GM12878 (cell line): ENCODE measurements around the gene IGFBP2. TPM values are rescaled to one million over a fixed set of nuclear protein-coding genes. Genes with fewer than 3 reads are reported as not detected.

Source experiments
- ATAC-seq: fragments of 200-7000 bp; cut with Tn5 transposase; 3 replicates; pipeline ENCODE4 v1.9.1; 2020; ENCODE audit warnings: mild to moderate bottlenecking, moderate library complexity
- BruUV-seq: library from RNA; stranded (reverse); fragments of 400-500 nt; replicated peaks from 2 replicates; lab custom pipeline; 2021; lab: Mats Ljungman, UMichigan
- CTCF ChIA-PET: fragments of 300-600 bp; sonication (Branson Sonifier 250); formaldehyde crosslinking; extraction: SDS; loops from one replicate; lab custom pipeline; 2021; ENCODE audit warnings: inconsistent platforms; lab: Yijun Ruan, JAX
- POLR2A ChIA-PET: fragments of 350-600 bp; formaldehyde crosslinking; extraction: SDS; loops from one replicate; lab custom pipeline; 2021; ENCODE audit warnings: inconsistent platforms; lab: Charles Lee
- RAD21 ChIA-PET: fragments of 300-600 bp; sonication (Branson Sonifier 250); formaldehyde crosslinking; loops from one replicate; lab custom pipeline; 2023; ENCODE audit warnings: antibody characterized with exemption; ENCODE audit not compliant: unreplicated experiment; lab: Charles Lee
- SMC1A ChIA-PET: fragments of 300-600 bp; sonication (Branson Sonifier 250); formaldehyde crosslinking; loops from one replicate; lab custom pipeline; 2023; ENCODE audit not compliant: unreplicated experiment, uncharacterized antibody; lab: Charles Lee
- DNase-seq: peaks from one replicate; pipeline ENCODE4 v3.0.0-alpha.2; 2011; ENCODE audit warnings: low read depth, low spot score
- FAIRE-seq: peaks from 3 replicates; lab custom pipeline; 2011; peaks lifted over from hg19 to GRCh38; lab: Jason Lieb, UNC
- H2AFZ ChIP-seq: 2 replicates; pipeline ENCODE4 v1.6.0; 2011; ENCODE audit warnings: low read depth, low read length, control low read depth; ENCODE audit not compliant: control insufficient read depth
- H3K27ac ChIP-seq: 2 replicates; pipeline ENCODE4 v1.5.1; 2011; ENCODE audit warnings: control low read depth; ENCODE audit not compliant: control insufficient read depth, insufficient read depth
- H3K27me3 ChIP-seq, 2 experiments: replicated peaks in 1 of 2; 2 replicates each; pipeline versions ENCODE4 v1.6.0 to v1.6.1; 2011; ENCODE audit warnings: low read length in 1 of 2; ENCODE audit not compliant: control insufficient read depth in 2 of 2, insufficient read depth in 2 of 2
- H3K36me3 ChIP-seq, 2 experiments: 2 replicates each; pipeline ENCODE4 v1.5.1; 2011; ENCODE audit warnings: low read length in 1 of 2; ENCODE audit not compliant: control insufficient read depth in 2 of 2, insufficient read depth in 2 of 2
- H3K4me1 ChIP-seq: 2 replicates; pipeline ENCODE4 v1.6.1; 2011; ENCODE audit warnings: mild to moderate bottlenecking, low read length, moderate library complexity, mixed read lengths; ENCODE audit not compliant: control insufficient read depth, insufficient read depth
- H3K4me2 ChIP-seq: 2 replicates; pipeline ENCODE4 v1.6.0; 2011; ENCODE audit warnings: control low read depth; ENCODE audit not compliant: control insufficient read depth, insufficient read depth
- H3K4me3 ChIP-seq: fragments of 200-600 bp; sonication (generic); 2 replicates; pipeline ENCODE4 v1.5.1; 2016
- H3K79me2 ChIP-seq: 2 replicates; pipeline ENCODE4 v1.6.0; 2011; ENCODE audit warnings: low read length; ENCODE audit not compliant: control insufficient read depth, insufficient read depth
- H3K9ac ChIP-seq: 2 replicates; pipeline ENCODE4 v1.8.0; 2011; ENCODE audit warnings: low read length, control low read depth, mixed read lengths; ENCODE audit not compliant: control insufficient read depth, insufficient read depth
- H3K9me3 ChIP-seq: replicated peaks from 3 replicates; pipeline ENCODE4 v1.5.1; 2011; ENCODE audit warnings: mild to moderate bottlenecking, low read length; ENCODE audit not compliant: control insufficient read depth, insufficient read depth
- H4K20me1 ChIP-seq: 2 replicates; pipeline ENCODE4 v1.6.0; 2011; ENCODE audit not compliant: control insufficient read depth, insufficient read depth
- CBFB ChIP-seq: IDR thresholded peaks from 2 replicates; pipeline ENCODE4 v1.6.1; 2016; ENCODE audit warnings: antibody characterized with exemption, low read depth
- EED ChIP-seq: sonication (generic); IDR thresholded peaks from 2 replicates; pipeline ENCODE4 v1.6.1; 2016; ENCODE audit warnings: antibody characterized with exemption, low read depth
- EP300 ChIP-seq, 2 experiments: fragments of 150-350 bp in 1 of 2; IDR thresholded peaks; 2 replicates each; pipeline ENCODE4 v1.6.1; 2011 to 2012; ENCODE audit warnings: low read depth in 2 of 2, low read length in 2 of 2, borderline replicate concordance in 1 of 2, improper control_type of control experiment in 1 of 2, inconsistent platforms in 1 of 2; ENCODE audit not compliant: control insufficient read depth in 1 of 2
- KAT2A ChIP-seq: conservative IDR thresholded peaks from 2 replicates; pipeline ENCODE4 v1.6.1; 2011; ENCODE audit warnings: low read depth, low read length; ENCODE audit not compliant: control insufficient read depth
- KDM1A ChIP-seq: fragments of 200-600 bp; sonication (generic); IDR thresholded peaks from 2 replicates; pipeline ENCODE4 v1.6.1; 2016; ENCODE audit warnings: borderline replicate concordance
- MTA3 ChIP-seq: IDR thresholded peaks from 2 replicates; pipeline ENCODE4 v1.6.1; 2012; ENCODE audit warnings: low read length, inconsistent platforms, borderline replicate concordance
- NFIC ChIP-seq: IDR thresholded peaks from 2 replicates; pipeline ENCODE4 v1.6.1; 2012; ENCODE audit warnings: low read depth, mild to moderate bottlenecking, inconsistent platforms, low read length, moderate library complexity
- NFYB ChIP-seq: IDR thresholded peaks from 2 replicates; pipeline ENCODE4 v1.6.1; 2011; ENCODE audit warnings: low read depth, mild to moderate bottlenecking, low read length, improper control_type of control experiment, moderate library complexity; ENCODE audit not compliant: insufficient read depth
- RAD21 ChIP-seq: IDR thresholded peaks from 2 replicates; pipeline ENCODE4 v1.6.1; 2011; ENCODE audit warnings: mild to moderate bottlenecking, low read depth, low read length, moderate library complexity; ENCODE audit not compliant: insufficient read depth
- RAD51 ChIP-seq: fragments of 450-650 bp; IDR thresholded peaks from 2 replicates; pipeline ENCODE4 v1.6.1; 2016; ENCODE audit warnings: moderate library complexity, mild to moderate bottlenecking, inconsistent platforms
- RBBP5 ChIP-seq: fragments of 200-600 bp; sonication (generic); conservative IDR thresholded peaks from 2 replicates; pipeline ENCODE4 v1.6.1; 2016
- SMAD1 ChIP-seq: fragments of 450-650 bp; IDR thresholded peaks from 2 replicates; pipeline ENCODE4 v1.6.1; 2018; ENCODE audit warnings: mild to moderate bottlenecking, low read depth; ENCODE audit not compliant: partially characterized antibody
- TAF1 ChIP-seq: IDR thresholded peaks from 2 replicates; pipeline ENCODE4 v1.6.1; 2011; ENCODE audit warnings: mild to moderate bottlenecking, low read depth, low read length, borderline replicate concordance
- TARDBP ChIP-seq: IDR thresholded peaks from 2 replicates; pipeline ENCODE4 v1.6.1; 2016; ENCODE audit warnings: borderline replicate concordance
- TCF7 ChIP-seq: IDR thresholded peaks from 2 replicates; pipeline ENCODE4 v1.6.1; 2014; ENCODE audit warnings: antibody characterized with exemption, borderline replicate concordance
- ZBTB33 ChIP-seq: fragments of 450-650 bp; IDR thresholded peaks from 2 replicates; pipeline ENCODE4 v1.6.1; 2017; ENCODE audit warnings: mild to moderate bottlenecking
- WGBS: methylation state at CpG from one replicate; pipeline ENCODE4 v1.1.6; 2016; ENCODE audit warnings: low lambda C conversion rate; ENCODE audit not compliant: insufficient replicate concordance, insufficient coverage; ENCODE audit errors: missing lambda C conversion rate; 5-methylcytosine and 5-hydroxymethylcytosine counted together
- in situ Hi-C: fragments of 300-500 bp; cut with MboI; formaldehyde crosslinking; loops from 9 replicates; pipeline ENCODE4 v1.14.3; 2018; ENCODE audit warnings: mixed read lengths
- intact Hi-C: fragments of 100-400 bp; cut with micrococcal nuclease; formaldehyde crosslinking; loops from one replicate; pipeline ENCODE4 v1.14.2; 2022; ENCODE audit not compliant: unreplicated experiment
- polyA plus RNA-seq, 11 experiments: library from polyadenylated mRNA; depleted of rRNA in 4 of 11; unstranded in 6 of 11; stranded (reverse) in 5 of 11; fragments of >200 nt; fragmentation: Nextera tagmentation in 4 of 11; fragmentation: Illumina TruSeq in 1 of 11; extraction: Ambion mirVana in 4 of 11; extraction: Trizol in 1 of 11; gene quantifications; 1 replicate in 1 of 11; 2 replicates in 10 of 11; pipeline versions ENCODE4 v1.2.1 to v1.2.3, GENCODE V29; 2011 to 2016; ENCODE audit warnings: inconsistent platforms in 2 of 11, missing spikeins in 2 of 11, low read depth in 1 of 11
- total RNA-seq, 4 experiments: library from RNA; depleted of rRNA in 3 of 4; stranded (reverse); fragments of >200 nt in 3 of 4; fragmentation: Illumina TruSeq in 1 of 4; extraction: Trizol in 1 of 4; gene quantifications; 2 replicates each; pipeline versions ENCODE4 v1.2.1 to v1.2.3, GENCODE V29; 2013 to 2021

IGFBP2 gene
- total and polyA plus RNA-seq, 10 of the 15 experiments (the other 5 are each of a cell fraction or from before 2014, with no cell fraction given): 0.11 to 1.5 (median 0.38) TPM; not detected in 5

GRCh38 chr2:216635171-216635570 lies 2.0 kb downstream of the IGFBP2 start (continued):
- TF ChIP-seq EP300 (IDR thresholded peaks at IDR 0.05; ENCODE audit: borderline replicate concordance in 1 of 2, control insufficient read depth in 1 of 2, low read depth in 2 of 2, low read length in 2 of 2): no peak
- no peak for TF ChIP-seq KDM1A
- TF ChIP-seq KAT2A: no peak
- no peak for TF ChIP-seq TARDBP
- TF ChIP-seq NFYB: no peak
- no peak for TF ChIP-seq CBFB
- no peak for TF ChIP-seq RBBP5

- no peak overlapping the region for H3K27ac ChIP-seq
- in situ Hi-C loops (no loop called here), intact Hi-C loops (no loop called here)
- no peak overlapping the region for H2AFZ ChIP-seq
- no peak overlapping the region for H3K9ac ChIP-seq
- no peak for DNase-seq
- no peak overlapping the region for H3K4me2 ChIP-seq
- no peaks in the 10 kb centered on the region for H4K20me1 ChIP-seq
- ChIA-PET POLR2A (interaction anchor here (0.5 kb wide), 1 partner anchor 28 kb away, joined by 5 read pairs; no protein-coding TSS in a partner anchor), RAD21 (interaction anchor here (0.6 kb wide), 1 partner anchor 26 kb away, joined by 5 read pairs; no protein-coding TSS in a partner anchor), SMC1A (no interaction called here), CTCF (interaction anchor here (0.6 kb wide), 1 partner anchor 150 kb away, joined by 3 read pairs; no protein-coding TSS in a partner anchor)
- H3K27me3 ChIP-seq: peaks cover 11 to 18% of the 10 kb centered on the region in 2 experiments
- BruUV-seq: no TSS peak
- no peak for FAIRE-seq
- TF ChIP-seq EED (no peak), RAD21 (no peak), ZBTB33 (no peak), NFIC (no peak), SMAD1 (no peak), TCF7 (no peak), TAF1 (no peak), MTA3 (no peak), RAD51 (no peak)
- H3K36me3 ChIP-seq: no peaks in the 10 kb centered on the region
- no peak overlapping the region for H3K4me3 ChIP-seq
- no peaks in the 10 kb centered on the region for H3K4me1 ChIP-seq
- H3K79me2 ChIP-seq: no peaks in the 10 kb centered on the region
- no peaks in the 10 kb centered on the region for H3K9me3 ChIP-seq
- ATAC-seq: no peak
- 47% methylated on average over 18 of the region's 18 CpGs for WGBS
Measured at GRCh38 chr2:216635701-216636550, 2.7 kb downstream of the IGFBP2 start.
